GM10847 (cell line): ENCODE measurements around the gene RPS21.

Experiments used
- POLR2A ChIP-seq: IDR thresholded peaks from 2 replicates; pipeline ENCODE4 v1.6.1; 2011; ENCODE audit not compliant: insufficient read length; ENCODE audit errors: extremely low read depth

The RPS21 gene

GRCh38 chr20:62437927-62438326 is 51.0 kb downstream of the RPS21 start:
- no peak for TF ChIP-seq POLR2A
